ENCODE measurements around the gene TMEM11. TPM values are rescaled to one million over a fixed set of nuclear protein-coding genes. Genes with fewer than 3 reads are reported as not detected.

TMEM11 gene
- total and polyA plus RNA-seq, 2 donors (not counting 1 experiment from before 2014, with no cell fraction given), result 21.4 to 25.3 TPM

GRCh38 chr17:21173543-21173942 lies 40.4 kb downstream of the TMEM11 start:
- no peak overlapping the region for H3K4me3 ChIP-seq (ENCODE audit: control extremely low read depth in 1 of 5, extremely low read depth in 1 of 5, insufficient read depth in 1 of 5, low read depth in 2 of 5, low read length in 4 of 5)
- peaks cover under 1% of the 10 kb centered on the region for H3K79me2 ChIP-seq (ENCODE audit: control insufficient read depth, insufficient read depth, low read length)
- H3K36me3 ChIP-seq (replicated peaks in 1 of 2; ENCODE audit: control extremely low read depth in 1 of 2, control insufficient read depth in 1 of 2, extremely low read depth in 1 of 2, insufficient read depth in 2 of 2, low read length in 1 of 2), result peaks cover 0 to 17% of the 10 kb centered on the region in 2 experiments
- POLR2A ChIA-PET, result no interaction called here
- Mint-ChIP-seq H3K4me3 (no peak overlapping the region), H3K27me3 (no peaks in the 10 kb centered on the region), H3K9me3 (ENCODE audit: insufficient read depth) (no peaks in the 10 kb centered on the region), H3K4me1 (peaks cover 21% of the 10 kb centered on the region), H3K27ac (no peak overlapping the region)
- peaks cover 9% of the 10 kb centered on the region for H4K20me1 ChIP-seq (ENCODE audit: control insufficient read depth, insufficient read depth, low read length, poor library complexity, severe bottlenecking)
- H3K27me3 ChIP-seq (replicated peaks in 1 of 4; ENCODE audit: control extremely low read depth in 1 of 4, control insufficient read depth in 3 of 4, insufficient read depth in 4 of 4, low read length in 3 of 4), result no peaks in the 10 kb centered on the region
- TF ChIP-seq EZH2 (IDR thresholded peaks at IDR 0.05; ENCODE audit: borderline replicate concordance, insufficient read depth, low read depth, low read length, poor library complexity, severe bottlenecking), result no peak
- TF ChIP-seq CTCF (IDR thresholded peaks at IDR 0.05), result no peak
- H2AFZ ChIP-seq (ENCODE audit: insufficient read depth, low read depth, low read length, poor library complexity, severe bottlenecking), result no peak overlapping the region
- intact Hi-C loops (cut with micrococcal nuclease), result no loop called here
- H3K4me1 ChIP-seq (ENCODE audit: control insufficient read depth in 2 of 2, insufficient read depth in 2 of 2, low read length in 2 of 2), result peaks cover 7 to 9% of the 10 kb centered on the region in 2 donors
- no peak overlapping the region for H3K4me2 ChIP-seq (replicated peaks; ENCODE audit: low read depth, low read length, poor library complexity, severe bottlenecking)
- DNase-seq (no peak), ATAC-seq (ENCODE audit: low read depth) (no peak)
- WGBS (ENCODE audit: insufficient coverage), result 100% methylated on average over 1 of the region's 2 CpGs
- H3K27ac ChIP-seq (ENCODE audit: low read length in 2 of 2), result no peak overlapping the region
- CTCF ChIA-PET, result no interaction called here
- no peak overlapping the region for H3K9ac ChIP-seq (ENCODE audit: low read length)
- no peaks in the 10 kb centered on the region for H3K9me3 ChIP-seq (ENCODE audit: control extremely low read depth in 1 of 3, control insufficient read depth in 2 of 3, insufficient read depth in 1 of 3, low read length in 2 of 3)

- 100% methylated on average over 3 of the region's 6 CpGs for WGBS (ENCODE audit: insufficient coverage)
- Histone ChIP-seq H3K9ac (ENCODE audit: low read length) (no peak overlapping the region), H3K27me3 (replicated peaks in 1 of 4; ENCODE audit: control extremely low read depth in 1 of 4, control insufficient read depth in 3 of 4, insufficient read depth in 4 of 4, low read length in 3 of 4) (no peaks in the 10 kb centered on the region), H3K4me2 (replicated peaks; ENCODE audit: low read depth, low read length, poor library complexity, severe bottlenecking) (no peak overlapping the region), H3K4me1 (ENCODE audit: control insufficient read depth in 2 of 2, insufficient read depth in 2 of 2, low read length in 2 of 2) (peaks cover 7 to 9% of the 10 kb centered on the region in 2 donors), H3K79me2 (ENCODE audit: control insufficient read depth, insufficient read depth, low read length) (peaks cover 4% of the 10 kb centered on the region), H3K9me3 (ENCODE audit: control extremely low read depth in 1 of 3, control insufficient read depth in 2 of 3, insufficient read depth in 1 of 3, low read length in 2 of 3) (no peaks in the 10 kb centered on the region), H3K36me3 (replicated peaks in 1 of 2; ENCODE audit: control extremely low read depth in 1 of 2, control insufficient read depth in 1 of 2, extremely low read depth in 1 of 2, insufficient read depth in 2 of 2, low read length in 1 of 2) (peaks cover 0 to 19% of the 10 kb centered on the region in 2 experiments), H2AFZ (ENCODE audit: insufficient read depth, low read depth, low read length, poor library complexity, severe bottlenecking) (no peak overlapping the region), H4K20me1 (ENCODE audit: control insufficient read depth, insufficient read depth, low read length, poor library complexity, severe bottlenecking) (peaks cover 9% of the 10 kb centered on the region), H3K4me3 (ENCODE audit: control extremely low read depth in 1 of 5, extremely low read depth in 1 of 5, insufficient read depth in 1 of 5, low read depth in 2 of 5, low read length in 4 of 5) (no peak overlapping the region), H3K27ac (ENCODE audit: low read length in 2 of 2) (no peak overlapping the region)
- ChIA-PET CTCF (no interaction called here), POLR2A (no interaction called here)
- ATAC-seq (ENCODE audit: low read depth), result no peak
- Mint-ChIP-seq H3K27ac (no peak overlapping the region), H3K4me1 (peaks cover 21% of the 10 kb centered on the region), H3K27me3 (no peaks in the 10 kb centered on the region), H3K9me3 (ENCODE audit: insufficient read depth) (no peaks in the 10 kb centered on the region), H3K4me3 (no peak overlapping the region)
- intact Hi-C loops (cut with micrococcal nuclease), result no loop called here
- no peak for TF ChIP-seq CTCF (IDR thresholded peaks at IDR 0.05)
- TF ChIP-seq EZH2 (IDR thresholded peaks at IDR 0.05; ENCODE audit: borderline replicate concordance, insufficient read depth, low read depth, low read length, poor library complexity, severe bottlenecking), result no peak
- no peak for DNase-seq
Measured at GRCh38 chr17:21172846-21173245, 41.1 kb downstream of the TMEM11 start.
